Endodermal cell (in vitro differentiated cells): ENCODE results near the gene GFRA3. TPM values are rescaled to one million over a fixed set of nuclear protein-coding genes. Genes with fewer than 3 reads are reported as not detected.

Source experiments
- DNase-seq: peaks from one replicate; pipeline ENCODE4 v3.0.0-alpha.2; 2017
- H3K27ac ChIP-seq: 2 replicates; pipeline ENCODE4 v1.5.1; 2013; ENCODE audit warnings: mild to moderate bottlenecking, low read depth, low read length, moderate library complexity
- H3K27me3 ChIP-seq: 2 replicates; pipeline ENCODE4 v1.6.1; 2013; ENCODE audit warnings: mild to moderate bottlenecking, low read length, moderate library complexity; ENCODE audit not compliant: insufficient read depth, control insufficient read depth, poor library complexity, severe bottlenecking
- H3K36me3 ChIP-seq: 2 replicates; pipeline ENCODE4 v1.7.0; 2013; ENCODE audit warnings: mild to moderate bottlenecking, low read length, moderate library complexity; ENCODE audit not compliant: control insufficient read depth, insufficient read depth
- H3K4me1 ChIP-seq: one replicate; pipeline ENCODE4 v1.7.0; 2013; ENCODE audit warnings: low read length; ENCODE audit not compliant: control insufficient read depth, insufficient read depth
- H3K4me3 ChIP-seq: 2 replicates; pipeline ENCODE4 v1.5.1; 2013; ENCODE audit warnings: mild to moderate bottlenecking, low read length, moderate library complexity
- H3K9ac ChIP-seq: 2 replicates; pipeline ENCODE4 v1.6.1; 2013; ENCODE audit warnings: mild to moderate bottlenecking, low read length, moderate library complexity; ENCODE audit not compliant: poor library complexity, severe bottlenecking; ENCODE audit errors: extremely low read depth
- H3K9me3 ChIP-seq: 2 replicates; pipeline ENCODE4 v1.6.1; 2013; ENCODE audit warnings: mild to moderate bottlenecking, low read length, moderate library complexity; ENCODE audit not compliant: control insufficient read depth
- H3K27ac Mint-ChIP-seq: 2 replicates; pipeline ENCODE4 v1.8.0; 2020; ENCODE audit warnings: mixed read lengths
- H3K27me3 Mint-ChIP-seq: 2 replicates; pipeline ENCODE4 v1.8.0; 2021; ENCODE audit warnings: mild to moderate bottlenecking, mixed read lengths; ENCODE audit not compliant: insufficient read depth
- H3K36me3 Mint-ChIP-seq: 2 replicates; pipeline ENCODE4 v1.8.0; 2020; ENCODE audit warnings: low read depth, mixed read lengths
- H3K4me1 Mint-ChIP-seq: 2 replicates; pipeline ENCODE4 v1.8.0; 2020; ENCODE audit warnings: mixed read lengths
- H3K4me3 Mint-ChIP-seq: 2 replicates; pipeline ENCODE4 v1.8.0; 2020; ENCODE audit warnings: mild to moderate bottlenecking, moderate library complexity, mixed read lengths
- H3K9me3 Mint-ChIP-seq: 2 replicates; pipeline ENCODE4 v1.8.0; 2020; ENCODE audit warnings: mild to moderate bottlenecking, mixed read lengths
- WGBS, 2 experiments: methylation state at CpG; one replicate each; pipeline versions ENCODE4 v1.1.5 to v1.1.7; 2013; ENCODE audit warnings: missing lambda C conversion rate in 2 of 2, mixed read lengths in 1 of 2; ENCODE audit not compliant: insufficient coverage in 1 of 2, insufficient read length in 1 of 2; 5-methylcytosine and 5-hydroxymethylcytosine counted together
- total RNA-seq, 2 donors: library from RNA; stranded (reverse); fragmentation: NEBNext Ultra II Directional in 1 of 2; extraction: Animal tissue kit (Norgen Biotek cat#: 25700) in 1 of 2; gene quantifications; 2 replicates in 1 of 2; 3 replicates in 1 of 2; pipeline ENCODE4 v1.2.1, GENCODE V29; 2021
- TF ChIP-seq, protein P1 (sequence below): fragments of 200-600 bp; sonication (generic); conservative IDR thresholded peaks from 2 replicates; pipeline ENCODE4 v1.5.0; 2021; ENCODE audit warnings: antibody characterized with exemption, mild to moderate bottlenecking

GFRA3 gene
- total RNA-seq, 2 donors from 2014 or later, result 0.13 TPM; not detected in 1

GRCh38 chr5:138315751-138316278 lies 41.4 kb upstream of the GFRA3 start:
- Mint-ChIP-seq H3K27me3 (no peaks in the 10 kb centered on the region), H3K4me1 (no peaks in the 10 kb centered on the region), H3K36me3 (peaks cover 43% of the 10 kb centered on the region), H3K9me3 (no peaks in the 10 kb centered on the region), H3K4me3 (no peak overlapping the region), H3K27ac (no peak overlapping the region)
- peaks cover 31% of the 10 kb centered on the region for H3K36me3 ChIP-seq
- H3K9me3 ChIP-seq, result peaks cover 3% of the 10 kb centered on the region
- no peaks in the 10 kb centered on the region for H3K27me3 ChIP-seq
- no peak overlapping the region for H3K9ac ChIP-seq
- DNase-seq, result peak; percentile 29
- H3K4me1 ChIP-seq, result no peaks in the 10 kb centered on the region
- WGBS, 2 experiments, result 92 to 100% methylated on average over 2 to 7 of the region's 7 CpGs
- no peak overlapping the region for H3K27ac ChIP-seq
- TF ChIP-seq, protein P1, sequence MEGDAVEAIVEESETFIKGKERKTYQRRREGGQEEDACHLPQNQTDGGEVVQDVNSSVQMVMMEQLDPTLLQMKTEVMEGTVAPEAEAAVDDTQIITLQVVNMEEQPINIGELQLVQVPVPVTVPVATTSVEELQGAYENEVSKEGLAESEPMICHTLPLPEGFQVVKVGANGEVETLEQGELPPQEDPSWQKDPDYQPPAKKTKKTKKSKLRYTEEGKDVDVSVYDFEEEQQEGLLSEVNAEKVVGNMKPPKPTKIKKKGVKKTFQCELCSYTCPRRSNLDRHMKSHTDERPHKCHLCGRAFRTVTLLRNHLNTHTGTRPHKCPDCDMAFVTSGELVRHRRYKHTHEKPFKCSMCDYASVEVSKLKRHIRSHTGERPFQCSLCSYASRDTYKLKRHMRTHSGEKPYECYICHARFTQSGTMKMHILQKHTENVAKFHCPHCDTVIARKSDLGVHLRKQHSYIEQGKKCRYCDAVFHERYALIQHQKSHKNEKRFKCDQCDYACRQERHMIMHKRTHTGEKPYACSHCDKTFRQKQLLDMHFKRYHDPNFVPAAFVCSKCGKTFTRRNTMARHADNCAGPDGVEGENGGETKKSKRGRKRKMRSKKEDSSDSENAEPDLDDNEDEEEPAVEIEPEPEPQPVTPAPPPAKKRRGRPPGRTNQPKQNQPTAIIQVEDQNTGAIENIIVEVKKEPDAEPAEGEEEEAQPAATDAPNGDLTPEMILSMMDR, result no peak
- no peak overlapping the region for H3K4me3 ChIP-seq

DNA sequence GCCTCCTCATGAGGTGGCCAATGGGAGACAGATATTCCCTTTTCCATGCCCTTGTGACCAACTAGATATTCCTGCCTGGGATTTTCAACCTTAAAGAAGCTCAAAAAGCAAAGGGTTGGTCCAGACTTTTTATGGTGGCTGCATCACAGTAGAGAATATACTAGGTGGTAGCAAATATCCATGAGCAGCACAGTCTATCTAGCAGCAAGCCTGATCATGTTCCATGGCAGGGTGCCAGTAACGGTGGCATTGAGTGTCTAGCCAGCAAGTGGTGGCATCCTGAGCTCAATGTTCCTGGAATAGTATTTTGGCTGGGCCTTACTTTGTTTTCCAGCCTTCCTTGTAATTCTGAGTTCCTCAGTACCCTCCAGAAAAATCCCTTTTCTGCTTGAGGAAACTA lies 31.4 kb upstream of the GFRA3 start:
- Mint-ChIP-seq H3K4me3 (no peak overlapping the region), H3K4me1 (peaks cover 2% of the 10 kb centered on the region), H3K27me3 (no peaks in the 10 kb centered on the region), H3K27ac (no peak overlapping the region), H3K9me3 (no peaks in the 10 kb centered on the region), H3K36me3 (peaks cover 9% of the 10 kb centered on the region)
- no peak for DNase-seq
- Histone ChIP-seq H3K4me3 (no peak overlapping the region), H3K9ac (no peak overlapping the region), H3K36me3 (no peaks in the 10 kb centered on the region), H3K27me3 (no peaks in the 10 kb centered on the region), H3K4me1 (no peaks in the 10 kb centered on the region), H3K27ac (no peak overlapping the region), H3K9me3 (no peaks in the 10 kb centered on the region)
- 92 to 100% methylated on average over 1 of the region's 1 CpG for WGBS, 2 experiments
- TF ChIP-seq, protein P1, result no peak

DNA sequence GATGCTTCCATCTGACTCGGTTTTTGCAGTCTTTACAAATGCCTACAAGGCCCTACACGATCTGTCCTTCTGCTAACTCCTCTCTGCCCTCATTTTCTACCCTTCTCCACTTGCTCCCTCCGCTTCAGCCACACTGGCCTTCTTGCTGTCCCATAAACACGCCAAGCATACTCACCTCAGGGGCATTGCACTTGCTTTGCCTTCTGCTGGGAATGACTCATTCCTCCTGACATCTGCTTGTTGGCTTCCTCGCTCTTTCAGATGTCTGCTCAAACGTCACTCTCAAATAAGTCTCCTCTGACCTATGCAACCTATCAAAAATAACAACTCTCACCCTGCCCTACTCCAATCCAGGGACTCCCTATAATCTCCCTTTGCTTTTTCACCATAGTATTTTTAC lies 29.0 kb upstream of the GFRA3 start:
- H3K9ac ChIP-seq, result no peak overlapping the region
- no peaks in the 10 kb centered on the region for H3K9me3 ChIP-seq
- no peaks in the 10 kb centered on the region for H3K27me3 Mint-ChIP-seq
- H3K4me1 ChIP-seq, result no peaks in the 10 kb centered on the region
- no peak for DNase-seq
- no peak overlapping the region for H3K27ac Mint-ChIP-seq
- H3K4me3 ChIP-seq, result no peak overlapping the region
- TF ChIP-seq, protein P1, result no peak
- H3K9me3 Mint-ChIP-seq, result peaks cover 8% of the 10 kb centered on the region
- H3K36me3 Mint-ChIP-seq, result peaks cover 22% of the 10 kb centered on the region
- H3K36me3 ChIP-seq, result no peaks in the 10 kb centered on the region
- 77 to 86% methylated on average over 5 to 6 of the region's 6 CpGs for WGBS, 2 experiments
- no peak overlapping the region for H3K4me3 Mint-ChIP-seq
- H3K27me3 ChIP-seq, result no peaks in the 10 kb centered on the region
- H3K27ac ChIP-seq, result no peak overlapping the region
- peaks cover 2% of the 10 kb centered on the region for H3K4me1 Mint-ChIP-seq
